SK-N-SH (cell line): ENCODE measurements around the gene SUSD3.

Experiments used
- CHD2 ChIP-seq: fragments of 150-350 bp; IDR thresholded peaks from 2 replicates; pipeline ENCODE4 v1.6.1; 2018; ENCODE audit warnings: low read length; ENCODE audit not compliant: partially characterized antibody
- EP300 ChIP-seq, 2 experiments: IDR thresholded peaks; 2 replicates each; pipeline versions ENCODE4 v1.4.0 to v1.6.1; 2012; ENCODE audit warnings: borderline replicate concordance in 1 of 2, low read depth in 1 of 2, low read length in 1 of 2
- EZH2phosphoT487 ChIP-seq: fragments of 200-600 bp; sonication (generic); IDR thresholded peaks from 2 replicates; pipeline ENCODE4 v1.6.1; 2017; ENCODE audit warnings: low read depth, mixed run types, mild to moderate bottlenecking, antibody characterized with exemption, moderate library complexity, borderline replicate concordance
- NRF1 ChIP-seq: IDR thresholded peaks from 2 replicates; pipeline ENCODE4 v1.6.1; 2012; ENCODE audit warnings: low read depth, mild to moderate bottlenecking, low read length
- POLR2AphosphoS5 ChIP-seq: IDR thresholded peaks from 2 replicates; pipeline ENCODE4 v1.6.1; 2012; ENCODE audit warnings: low read depth, low read length
- RAD21 ChIP-seq: IDR thresholded peaks from 2 replicates; pipeline ENCODE4 v1.6.1; 2012; ENCODE audit warnings: mild to moderate bottlenecking, low read length
- SIN3A ChIP-seq: IDR thresholded peaks from 2 replicates; pipeline ENCODE4 v1.6.1; 2012; ENCODE audit warnings: low read depth, mild to moderate bottlenecking, low read length, moderate library complexity, borderline replicate concordance
- TAF1 ChIP-seq: IDR thresholded peaks from 2 replicates; pipeline ENCODE4 v1.6.1; 2012; ENCODE audit warnings: low read depth, mild to moderate bottlenecking, low read length, moderate library complexity, borderline replicate concordance
- YY1 ChIP-seq: IDR thresholded peaks from 2 replicates; pipeline ENCODE4 v1.4.0; 2012; ENCODE audit warnings: low read depth, mild to moderate bottlenecking
- TF ChIP-seq, protein P1 (sequence below): fragments of 200-600 bp; sonication (generic); IDR thresholded peaks from 2 replicates; pipeline ENCODE4 v1.6.1; 2017; ENCODE audit warnings: antibody characterized with exemption, mild to moderate bottlenecking, moderate library complexity
- TF ChIP-seq, protein P2 (sequence below): IDR thresholded peaks from 2 replicates; pipeline ENCODE4 v1.4.0; 2012; ENCODE audit warnings: low read depth, borderline replicate concordance

DNA sequence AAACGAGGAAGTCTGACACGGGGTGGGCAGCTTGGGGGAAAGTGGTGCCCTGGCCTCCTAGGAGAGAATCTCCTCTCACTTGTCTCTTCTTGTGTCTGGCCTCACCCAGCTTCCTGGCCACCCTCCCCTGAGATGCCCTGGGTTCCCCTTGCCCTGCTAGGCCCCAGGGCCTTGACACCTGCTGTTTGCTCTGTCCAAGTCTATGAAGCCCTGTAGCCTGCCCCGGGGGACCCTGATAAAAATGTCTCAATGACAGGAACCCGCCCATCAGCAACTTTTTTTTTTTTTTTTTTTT is 35.0 kb upstream of the SUSD3 start:
- TF ChIP-seq POLR2AphosphoS5: no peak
- TF ChIP-seq RAD21: no peak
- TF ChIP-seq EP300 (IDR thresholded peaks at IDR 0.05; ENCODE audit: borderline replicate concordance in 1 of 2, low read depth in 1 of 2, low read length in 1 of 2): no peak
- no peak for TF ChIP-seq TAF1
- no peak for TF ChIP-seq SIN3A
- TF ChIP-seq, protein P1, sequence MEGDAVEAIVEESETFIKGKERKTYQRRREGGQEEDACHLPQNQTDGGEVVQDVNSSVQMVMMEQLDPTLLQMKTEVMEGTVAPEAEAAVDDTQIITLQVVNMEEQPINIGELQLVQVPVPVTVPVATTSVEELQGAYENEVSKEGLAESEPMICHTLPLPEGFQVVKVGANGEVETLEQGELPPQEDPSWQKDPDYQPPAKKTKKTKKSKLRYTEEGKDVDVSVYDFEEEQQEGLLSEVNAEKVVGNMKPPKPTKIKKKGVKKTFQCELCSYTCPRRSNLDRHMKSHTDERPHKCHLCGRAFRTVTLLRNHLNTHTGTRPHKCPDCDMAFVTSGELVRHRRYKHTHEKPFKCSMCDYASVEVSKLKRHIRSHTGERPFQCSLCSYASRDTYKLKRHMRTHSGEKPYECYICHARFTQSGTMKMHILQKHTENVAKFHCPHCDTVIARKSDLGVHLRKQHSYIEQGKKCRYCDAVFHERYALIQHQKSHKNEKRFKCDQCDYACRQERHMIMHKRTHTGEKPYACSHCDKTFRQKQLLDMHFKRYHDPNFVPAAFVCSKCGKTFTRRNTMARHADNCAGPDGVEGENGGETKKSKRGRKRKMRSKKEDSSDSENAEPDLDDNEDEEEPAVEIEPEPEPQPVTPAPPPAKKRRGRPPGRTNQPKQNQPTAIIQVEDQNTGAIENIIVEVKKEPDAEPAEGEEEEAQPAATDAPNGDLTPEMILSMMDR: no peak
- TF ChIP-seq, protein P2, sequence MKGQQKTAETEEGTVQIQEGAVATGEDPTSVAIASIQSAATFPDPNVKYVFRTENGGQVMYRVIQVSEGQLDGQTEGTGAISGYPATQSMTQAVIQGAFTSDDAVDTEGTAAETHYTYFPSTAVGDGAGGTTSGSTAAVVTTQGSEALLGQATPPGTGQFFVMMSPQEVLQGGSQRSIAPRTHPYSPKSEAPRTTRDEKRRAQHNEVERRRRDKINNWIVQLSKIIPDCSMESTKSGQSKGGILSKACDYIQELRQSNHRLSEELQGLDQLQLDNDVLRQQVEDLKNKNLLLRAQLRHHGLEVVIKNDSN: no peak
- no peak for TF ChIP-seq YY1
- no peak for TF ChIP-seq CHD2
- TF ChIP-seq EZH2phosphoT487: no peak
- TF ChIP-seq NRF1: no peak
